ENCODE results near the gene SSBP3.

DNA sequence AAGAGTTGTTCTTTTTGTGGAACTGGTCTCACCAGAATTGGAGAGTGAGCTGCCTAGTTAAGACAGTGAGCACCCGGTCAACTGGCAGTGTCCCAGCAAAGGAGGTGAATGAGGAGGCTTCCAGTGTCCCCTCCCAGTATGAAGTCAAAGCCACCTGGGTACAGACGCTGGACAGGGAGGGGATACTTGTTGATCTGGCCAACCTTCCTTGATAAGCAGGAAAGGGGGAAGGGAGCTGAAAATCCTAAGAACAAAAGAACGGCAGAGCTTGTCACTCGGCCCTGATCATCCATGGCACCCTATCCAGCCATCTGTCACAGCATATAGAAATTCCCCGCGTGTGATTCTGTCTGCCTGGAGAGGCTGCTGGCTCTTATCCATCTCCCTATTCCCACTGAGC lies 91.5 kb downstream of the SSBP3 start:
- TF ChIP-seq CTCF (IDR thresholded peaks at IDR 0.05; ENCODE audit: borderline replicate concordance, extremely low read depth, low read length, poor library complexity, severe bottlenecking) (no peak), EZH2 (IDR thresholded peaks at IDR 0.05; ENCODE audit: borderline replicate concordance, low read depth, low read length, severe bottlenecking) (no peak)

Measured in DND-41 (cell line).